SW 1271 (cell line): ENCODE data around the gene ME1.

Experiments used
- DNase-seq, 2 experiments: peaks; one replicate each; lab custom pipeline; 2025; lab: John Stamatoyannopoulos, UW

The ME1 gene

DNA sequence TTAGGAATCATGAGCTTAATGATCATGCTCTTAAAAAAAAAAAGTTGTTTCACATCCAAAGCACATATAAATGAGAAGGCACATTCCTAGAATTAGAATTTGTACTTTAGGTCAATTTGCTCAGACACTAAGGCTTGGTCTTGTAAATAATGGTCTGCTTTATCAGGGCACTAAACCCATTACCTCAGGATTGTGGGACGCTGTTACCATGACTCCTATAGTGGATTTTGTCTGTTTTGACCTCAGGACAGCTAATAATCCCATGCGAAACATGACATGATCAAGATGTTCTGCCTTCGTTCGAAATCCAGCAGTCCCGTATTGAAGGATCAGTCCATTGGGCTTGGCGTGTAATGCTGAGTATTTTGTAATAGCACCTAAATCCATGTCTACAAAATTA lies 240.2 kb downstream of the ME1 start:
- no peak for DNase-seq

DNA sequence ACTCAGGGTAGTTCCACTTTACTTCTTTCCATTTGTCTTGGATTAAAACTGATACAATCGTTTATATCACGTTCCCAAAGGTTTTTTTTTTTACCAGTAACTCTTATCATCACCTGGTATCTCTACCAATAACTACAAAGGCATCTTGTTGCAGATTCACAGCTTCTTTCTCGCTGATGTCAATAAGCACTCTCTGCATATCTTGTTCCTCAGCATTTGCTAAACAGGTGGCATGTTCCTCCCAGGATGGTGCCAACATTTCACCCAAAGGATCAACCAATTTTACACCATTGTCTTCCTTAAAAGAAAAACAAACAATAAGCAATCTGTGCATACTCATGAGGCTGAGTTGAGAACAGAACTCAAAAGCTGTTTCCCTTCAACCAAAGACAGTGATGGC lies 242.3 kb downstream of the ME1 start:
- DNase-seq, result no peak

DNA sequence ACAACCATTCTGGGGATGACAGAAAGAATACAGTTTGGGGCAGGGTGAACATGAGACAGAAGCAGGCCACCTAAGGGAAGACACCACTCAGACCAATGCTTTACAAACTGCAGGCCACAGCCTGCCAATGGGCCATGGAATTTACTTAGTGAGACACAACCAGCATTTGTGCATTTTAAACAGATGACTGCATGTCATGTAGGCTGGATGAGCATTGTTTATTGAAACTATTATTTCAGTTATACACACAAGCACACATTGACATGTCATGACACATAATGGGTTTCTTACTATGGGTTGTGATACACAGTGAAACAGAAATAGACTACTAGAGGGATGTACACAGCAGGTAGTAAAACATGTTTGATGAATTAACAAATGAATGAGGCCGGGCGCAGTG lies 245.8 kb downstream of the ME1 start:
- DNase-seq, result no peak

DNA sequence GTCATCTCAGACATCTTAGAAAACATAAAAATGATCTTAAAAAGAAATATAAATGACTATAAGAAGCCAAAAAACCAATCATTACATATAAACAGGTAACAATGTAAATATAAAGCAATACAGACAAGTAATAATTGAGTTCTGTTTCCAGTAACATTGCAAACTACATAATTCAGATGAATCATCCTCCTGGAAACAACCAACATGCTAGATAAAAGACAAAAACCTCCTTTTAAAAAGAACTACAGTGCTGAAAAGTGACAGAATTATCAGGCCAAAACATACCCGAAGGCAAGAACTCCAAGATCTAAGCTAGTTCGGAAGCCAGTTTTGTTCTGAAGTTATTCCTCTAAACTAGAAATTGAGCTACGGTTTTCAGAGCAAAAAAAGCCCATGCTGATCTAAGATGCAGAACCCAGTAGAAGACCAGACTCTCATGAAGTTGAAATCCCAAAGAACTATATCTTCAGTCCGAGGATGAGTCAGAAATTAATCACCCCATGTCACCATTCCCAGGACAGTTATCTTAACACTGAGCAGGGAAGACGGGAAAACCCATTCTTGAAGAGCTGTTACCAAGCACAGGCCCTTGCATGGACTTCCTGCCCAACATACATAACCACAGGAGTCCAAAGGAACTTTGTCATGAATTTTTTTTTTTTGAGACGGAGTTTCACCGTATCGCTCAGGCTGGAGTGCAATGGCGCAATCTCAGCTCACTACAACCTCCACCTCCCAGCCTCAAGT lies 247.6 kb downstream of the ME1 start:
- peak; percentile 31 to 62 for DNase-seq

DNA sequence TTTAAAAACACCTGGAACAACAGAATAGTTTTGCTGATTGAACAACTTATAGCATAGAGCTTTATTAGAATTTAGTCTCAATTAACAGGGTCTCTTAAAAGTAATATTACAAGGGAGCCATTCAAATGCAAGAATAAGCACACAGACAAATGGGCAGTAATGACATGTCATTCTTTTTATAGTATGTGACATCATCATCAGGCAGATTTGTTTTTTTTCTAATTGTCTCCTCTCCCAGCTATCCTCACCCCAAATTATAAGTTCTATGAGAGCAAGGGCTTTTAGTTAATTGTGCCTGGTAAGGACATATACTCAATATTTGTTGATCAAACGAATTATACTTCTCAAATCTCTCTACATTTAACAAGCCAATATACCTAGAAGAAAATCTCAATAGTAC lies 248.7 kb downstream of the ME1 start:
- no peak for DNase-seq

DNA sequence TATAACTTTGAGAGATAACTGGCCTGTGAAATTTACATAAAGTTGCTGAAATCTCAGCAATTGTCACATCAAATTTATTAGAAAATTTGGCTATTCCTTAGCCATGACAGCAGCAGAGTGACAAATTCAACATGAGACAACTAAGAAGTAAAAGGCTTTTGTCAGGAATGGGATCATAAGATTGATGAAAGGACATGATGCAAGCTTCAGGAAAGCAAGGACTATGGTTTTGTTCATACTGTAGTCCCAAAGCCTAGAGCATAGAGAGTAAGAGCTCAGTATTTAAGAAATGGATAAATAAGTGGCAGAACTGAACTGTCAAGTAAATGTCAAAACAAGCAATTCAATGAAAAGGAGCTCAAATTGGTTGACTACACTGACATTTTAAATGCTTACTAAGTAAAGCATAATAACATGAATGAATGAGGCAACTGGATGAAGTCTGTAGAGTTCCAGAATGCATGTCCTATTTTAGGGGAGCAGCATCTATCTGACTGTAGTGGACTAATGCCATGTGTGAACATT lies 250.4 kb downstream of the ME1 start:
- no peak for DNase-seq

DNA sequence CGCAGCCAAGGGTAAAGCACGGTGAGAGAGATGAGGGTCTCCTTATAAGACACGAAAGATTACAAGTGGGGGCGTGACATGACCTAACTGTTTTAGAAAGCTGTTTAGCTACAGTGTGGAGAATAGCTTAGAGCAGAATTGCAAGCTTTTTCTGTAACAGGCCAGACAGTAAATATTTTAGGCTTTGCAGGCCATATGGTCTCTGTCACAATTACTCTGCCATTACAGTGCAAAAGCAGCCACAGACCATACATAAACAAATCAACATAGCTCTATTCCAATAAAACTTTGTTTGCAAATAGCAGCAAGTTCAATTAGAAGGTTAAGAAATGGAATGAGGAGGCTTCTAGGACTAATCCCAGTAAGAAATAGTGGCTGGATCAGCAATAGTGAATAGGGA lies 254.6 kb downstream of the ME1 start:
- DNase-seq, result no peak

DNA sequence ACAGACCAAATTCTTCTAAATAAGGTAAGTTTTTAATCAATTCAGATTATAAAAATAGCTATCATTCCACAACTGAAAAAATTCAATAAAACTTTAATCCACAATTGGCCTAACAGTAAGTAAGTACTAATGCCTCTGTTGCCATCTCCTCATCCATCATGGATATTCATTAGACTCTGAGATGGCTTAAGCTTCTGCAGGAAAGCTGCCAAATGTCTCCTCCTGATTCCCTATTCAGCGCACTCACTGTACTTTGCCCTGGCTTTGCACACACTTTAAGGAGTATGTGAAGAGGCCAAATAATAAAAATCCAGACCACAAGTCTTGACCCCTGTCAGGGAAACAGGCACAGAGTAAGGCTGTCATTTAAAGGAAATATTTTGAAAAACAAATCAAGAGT lies 261.3 kb downstream of the ME1 start:
- DNase-seq, result no peak

DNA sequence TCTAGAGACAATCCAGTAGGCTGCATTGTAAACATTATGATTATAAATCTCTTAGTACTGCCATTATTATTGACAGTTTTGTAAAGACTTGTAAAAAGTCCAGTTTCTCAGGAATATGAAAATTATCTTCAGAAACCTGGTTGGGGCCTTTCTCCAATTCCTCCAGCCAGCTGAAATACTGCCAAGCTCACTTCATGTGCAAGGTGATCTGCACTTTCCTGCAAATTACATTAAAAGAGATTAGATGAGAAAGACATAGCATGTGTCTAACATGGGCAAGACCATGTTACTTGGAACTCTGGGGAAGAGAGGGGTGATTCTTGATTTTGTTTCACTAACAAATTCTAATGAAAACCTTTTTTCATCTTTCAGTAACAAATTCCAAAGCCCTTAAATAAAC lies 261.7 kb downstream of the ME1 start:
- no peak for DNase-seq

DNA sequence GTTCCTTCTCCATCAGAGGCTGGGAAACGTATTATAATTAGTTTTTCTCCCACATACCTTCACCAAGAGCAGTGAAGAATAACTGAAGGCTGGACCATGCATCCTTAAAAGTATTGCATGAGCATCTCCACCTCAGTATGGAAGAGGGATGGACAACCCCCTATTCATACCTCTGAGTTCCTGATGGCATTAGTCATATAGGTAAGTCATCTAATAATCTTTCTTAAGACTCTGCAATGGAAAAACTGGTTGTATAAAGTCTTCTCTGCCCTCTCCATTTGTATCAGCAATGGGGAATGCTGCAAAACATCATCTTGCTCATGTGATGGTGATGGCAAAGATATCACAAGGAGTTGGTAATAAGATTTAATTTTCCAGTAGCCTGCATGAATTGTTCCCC lies 262.3 kb downstream of the ME1 start:
- DNase-seq, result no peak

DNA sequence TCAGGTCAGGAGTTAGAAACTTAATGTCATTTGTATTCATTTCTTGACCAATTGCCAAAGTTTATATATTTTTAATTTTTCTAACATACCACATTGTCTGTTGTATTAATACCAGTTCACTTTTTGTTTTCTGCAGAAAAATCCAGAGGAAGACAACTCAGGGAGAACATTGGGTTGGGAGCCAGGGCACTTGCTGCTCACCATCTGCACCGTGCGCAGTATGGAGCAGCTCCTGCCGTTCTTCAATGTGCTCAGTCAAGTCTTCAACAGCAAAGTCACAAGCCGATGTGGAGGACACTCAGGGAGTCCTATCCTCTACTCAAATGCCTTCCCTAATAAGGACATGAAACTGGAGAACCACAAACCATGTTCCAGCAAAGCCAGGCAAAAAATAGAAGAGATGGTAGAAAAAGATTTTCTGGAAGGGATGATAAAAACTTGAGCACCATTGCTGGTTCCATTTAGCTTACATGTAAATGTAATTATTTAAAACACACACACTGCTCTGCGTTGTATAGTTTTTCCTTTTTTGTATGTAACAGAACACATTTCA lies 263.0 kb downstream of the ME1 start:
- DNase-seq, result no peak
